Bronchial smooth muscle cell (primary cell): Measurements from ENCODE around the gene XIRP2. TPM values are rescaled to one million over a fixed set of nuclear protein-coding genes. Genes with fewer than 3 reads are reported as not detected.

Experiments used
- total RNA-seq: library from RNA; depleted of rRNA; stranded (reverse); fragments of >200 nt; gene quantifications from 2 replicates; pipeline ENCODE4 v1.2.1, GENCODE V29; 2014

The XIRP2 gene, protein sequence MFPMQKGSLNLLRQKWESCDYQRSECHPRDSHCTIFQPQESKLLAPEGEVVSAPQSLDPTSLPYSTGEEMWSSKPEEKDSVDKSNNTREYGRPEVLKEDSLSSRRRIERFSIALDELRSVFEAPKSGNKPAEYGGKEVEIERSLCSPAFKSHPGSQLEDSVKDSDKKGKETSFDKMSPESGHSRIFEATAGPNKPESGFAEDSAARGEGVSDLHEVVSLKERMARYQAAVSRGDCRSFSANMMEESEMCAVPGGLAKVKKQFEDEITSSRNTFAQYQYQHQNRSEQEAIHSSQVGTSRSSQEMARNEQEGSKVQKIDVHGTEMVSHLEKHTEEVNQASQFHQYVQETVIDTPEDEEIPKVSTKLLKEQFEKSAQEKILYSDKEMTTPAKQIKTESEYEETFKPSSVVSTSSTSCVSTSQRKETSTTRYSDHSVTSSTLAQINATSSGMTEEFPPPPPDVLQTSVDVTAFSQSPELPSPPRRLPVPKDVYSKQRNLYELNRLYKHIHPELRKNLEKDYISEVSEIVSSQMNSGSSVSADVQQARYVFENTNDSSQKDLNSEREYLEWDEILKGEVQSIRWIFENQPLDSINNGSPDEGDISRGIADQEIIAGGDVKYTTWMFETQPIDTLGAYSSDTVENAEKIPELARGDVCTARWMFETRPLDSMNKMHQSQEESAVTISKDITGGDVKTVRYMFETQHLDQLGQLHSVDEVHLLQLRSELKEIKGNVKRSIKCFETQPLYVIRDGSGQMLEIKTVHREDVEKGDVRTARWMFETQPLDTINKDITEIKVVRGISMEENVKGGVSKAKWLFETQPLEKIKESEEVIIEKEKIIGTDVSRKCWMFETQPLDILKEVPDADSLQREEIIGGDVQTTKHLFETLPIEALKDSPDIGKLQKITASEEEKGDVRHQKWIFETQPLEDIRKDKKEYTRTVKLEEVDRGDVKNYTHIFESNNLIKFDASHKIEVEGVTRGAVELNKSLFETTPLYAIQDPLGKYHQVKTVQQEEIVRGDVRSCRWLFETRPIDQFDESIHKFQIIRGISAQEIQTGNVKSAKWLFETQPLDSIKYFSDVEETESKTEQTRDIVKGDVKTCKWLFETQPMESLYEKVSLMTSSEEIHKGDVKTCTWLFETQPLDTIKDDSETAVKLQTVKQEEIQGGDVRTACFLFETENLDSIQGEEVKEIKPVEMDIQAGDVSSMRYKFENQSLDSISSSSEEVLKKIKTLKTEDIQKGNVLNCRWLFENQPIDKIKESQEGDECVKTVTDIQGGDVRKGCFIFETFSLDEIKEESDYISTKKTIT (N-terminal part only)
- under 0.01 TPM in 1 of 2 replicates, not detected in the other for total RNA-seq

DNA sequence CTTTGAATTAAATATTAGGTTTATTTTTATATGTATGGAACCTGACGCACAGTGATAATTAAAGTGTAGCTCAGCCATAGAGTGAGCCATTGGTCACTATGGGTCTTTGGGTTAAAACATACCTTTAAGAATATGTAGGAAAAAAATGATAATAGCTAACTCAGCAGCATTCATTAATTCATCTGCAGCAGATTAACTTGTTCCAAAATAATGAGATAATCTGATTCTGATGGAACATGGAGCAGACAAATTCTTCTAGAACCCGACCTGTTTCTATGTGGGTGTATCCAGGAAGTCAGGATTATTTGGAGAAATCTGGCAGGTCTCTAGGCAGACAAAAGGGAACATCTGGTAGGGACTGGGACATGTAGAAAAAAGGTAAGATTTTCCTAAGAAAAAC lies at the start of gene XIRP2:
XIRP2 (plus strand) TSS at position 301 of the 400 bp plus-strand sequence. CDS start 15,003 bp downstream, outside the sequence.

DNA sequence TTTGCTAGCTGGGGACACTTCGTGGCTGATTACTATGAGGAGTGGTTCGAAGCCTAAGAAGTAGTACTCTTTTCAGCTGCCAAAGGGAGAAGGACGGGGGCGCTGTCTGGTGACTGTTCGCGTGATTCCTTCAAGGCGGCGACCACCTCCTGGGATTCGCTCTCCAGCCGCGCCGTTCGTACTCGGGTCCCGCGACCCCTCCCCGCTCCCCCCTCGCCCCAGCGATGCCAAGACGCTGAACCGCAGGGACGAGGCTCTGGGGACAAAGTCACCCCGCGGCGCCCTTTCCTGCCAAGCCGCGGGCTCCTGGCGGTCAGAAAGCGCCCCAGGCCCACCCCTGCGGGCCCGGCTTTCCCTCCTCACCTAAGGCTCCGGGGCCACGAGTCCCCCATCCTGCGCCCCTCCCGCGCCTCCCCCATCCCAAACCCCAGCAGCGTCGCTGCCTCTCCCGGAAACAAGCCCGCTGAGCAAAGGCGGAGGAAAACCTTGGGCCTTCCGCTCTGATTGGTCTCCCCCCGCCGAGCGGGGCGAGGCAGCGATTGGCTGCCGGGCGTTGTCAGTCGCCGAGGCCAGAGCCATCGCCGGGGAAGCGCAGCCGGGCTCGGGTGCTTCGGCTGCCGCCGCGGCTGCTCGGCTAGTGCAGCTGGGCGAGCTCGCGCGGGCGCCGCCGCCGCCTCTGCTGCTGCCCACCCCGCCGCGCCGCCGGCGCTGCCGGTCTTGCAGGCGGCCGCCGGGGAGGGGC lies 404.3 kb downstream of the XIRP2 start, which contains the start of gene B3GALT1:
B3GALT1 (plus strand) TSS at position 572 of the 742 bp plus-strand sequence.

